ENCODE measurements around the gene RGS3.

- TF ChIP-seq CTCF (IDR thresholded peaks at IDR 0.05; ENCODE audit: insufficient read depth, low read depth, low read length) (no peak), EZH2 (IDR thresholded peaks at IDR 0.05; ENCODE audit: insufficient read depth, low read length) (no peak)
Observed at GRCh38 chr9:113476511-113476916, 13.0 kb downstream of the RGS3 start.

All from astrocyte (in vitro differentiated cells and primary cell).